Daoy (cell line): ENCODE measurements around the gene PPOX. TPM values are rescaled to one million over a fixed set of nuclear protein-coding genes. Genes with fewer than 3 reads are reported as not detected.

Experiments used
- DNase-seq: peaks from one replicate; pipeline ENCODE4 v3.0.0-alpha.2; 2015; ENCODE audit warnings: low read depth
- total RNA-seq: library from RNA; depleted of rRNA; stranded (reverse); fragments of >200 nt; shearing (Covaris generic); gene quantifications from 2 replicates; pipeline ENCODE4 v1.2.3, GENCODE V29; 2014

Gene PPOX
- total RNA-seq, 1 experiment from 2014 or later, result 10.9 TPM

DNA sequence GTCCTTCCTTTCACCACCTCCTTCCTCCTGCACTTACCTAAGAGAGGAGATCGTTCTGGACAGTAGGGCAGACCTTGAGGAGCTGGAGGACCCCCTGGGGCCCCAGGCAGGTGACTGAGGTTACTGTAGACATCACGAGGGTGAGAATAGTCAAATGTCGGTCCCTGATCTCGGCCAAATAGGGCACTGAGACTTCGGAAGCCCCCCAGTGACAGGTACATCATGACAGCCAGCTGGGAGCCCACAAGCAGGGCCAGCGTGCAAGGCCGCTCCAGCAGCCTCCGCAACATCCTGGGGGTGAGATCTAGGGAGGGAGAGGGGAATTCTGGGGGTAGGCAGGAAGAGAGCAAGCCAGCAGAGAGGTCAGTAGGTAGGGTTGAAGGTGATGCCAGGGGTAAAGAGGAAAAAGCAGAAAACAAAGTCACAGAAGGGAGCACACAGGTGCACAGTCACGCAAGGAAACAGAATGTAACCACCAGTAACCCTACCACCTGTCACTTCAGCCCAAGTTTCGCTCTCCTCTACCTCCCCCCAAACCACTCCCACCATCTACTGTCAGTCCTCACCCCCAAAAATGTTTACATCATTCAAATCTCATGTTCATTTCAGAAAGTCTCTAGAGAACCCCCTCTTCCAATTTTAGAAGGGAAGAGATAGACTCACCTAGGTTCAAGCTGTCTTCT lies 9.7 kb downstream of the PPOX start:
- no peak for DNase-seq

DNA sequence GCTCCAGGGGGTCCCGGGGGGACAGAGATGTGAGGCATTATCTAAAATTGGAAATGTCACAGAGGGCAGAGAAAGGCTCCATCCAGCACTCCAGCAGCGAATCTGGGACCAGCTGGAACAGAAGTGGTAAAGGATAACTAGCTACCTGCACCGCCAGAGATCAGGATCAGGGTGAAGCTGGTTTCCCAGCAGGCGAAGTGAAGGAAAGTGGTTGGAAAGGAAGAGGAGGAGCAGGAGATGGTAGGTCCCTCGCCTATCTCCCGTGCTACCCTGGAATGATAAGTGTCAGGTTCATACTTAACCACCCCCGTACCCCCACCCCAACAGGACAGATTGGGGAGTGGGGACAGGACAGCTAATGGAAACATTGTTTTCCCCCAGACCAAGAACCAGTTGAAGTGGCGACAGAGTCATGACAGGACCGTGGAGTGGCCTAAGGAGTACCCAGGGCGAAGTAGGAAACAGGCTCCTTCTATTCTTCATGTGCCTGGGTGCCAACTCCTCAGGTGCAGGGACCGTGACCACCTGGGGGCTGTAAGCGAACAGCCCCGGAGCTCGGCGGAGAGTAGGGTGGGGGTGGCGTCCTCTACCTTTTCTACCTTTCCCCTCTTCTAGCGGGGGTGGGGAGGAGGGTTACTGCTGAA lies 10.4 kb downstream of the PPOX start:
- DNase-seq, result no peak

DNA sequence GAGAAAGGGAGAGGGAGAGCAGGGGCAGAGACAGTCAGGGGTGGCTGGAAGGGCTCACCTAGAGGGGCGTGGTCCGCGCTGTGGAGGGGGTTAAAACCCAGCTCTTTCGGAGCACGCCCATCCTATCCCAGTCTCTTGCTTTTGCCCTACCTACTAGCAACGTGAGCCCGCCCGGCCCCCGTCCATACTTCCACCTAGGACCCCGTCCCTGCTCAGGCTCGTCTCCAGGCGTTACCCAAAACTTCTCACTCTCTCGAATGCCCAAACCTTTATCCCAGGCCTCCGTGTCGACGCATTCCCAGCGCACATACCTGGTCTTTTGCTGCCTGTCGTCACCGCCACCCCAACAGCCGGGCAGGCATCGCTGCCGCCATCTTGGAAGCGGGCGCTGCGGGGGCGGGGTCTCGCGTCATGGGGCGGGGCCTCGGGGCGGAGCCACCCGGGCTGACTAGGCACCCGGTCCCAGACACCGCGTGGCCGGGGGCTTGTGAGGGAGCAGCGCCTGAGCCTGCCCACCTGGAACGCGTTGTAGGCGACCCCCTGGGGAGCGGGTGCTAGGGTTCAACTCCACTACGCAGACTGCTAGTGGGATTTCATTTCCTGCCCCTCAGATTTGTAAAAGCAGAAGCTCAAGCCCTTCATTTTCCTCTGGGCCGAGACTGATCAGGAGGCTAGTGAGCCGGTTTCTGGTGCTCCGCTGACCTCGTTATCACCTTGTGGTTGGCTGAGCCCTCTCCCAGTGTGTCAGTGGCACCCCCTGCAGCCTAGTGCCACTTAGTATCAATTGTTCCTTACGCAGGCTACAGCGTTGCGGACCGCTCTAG lies 11.1 kb downstream of the PPOX start, which contains the start of gene B4GALT3:
TSS of gene B4GALT3 (minus strand) at position 396 of the 824 bp plus-strand sequence. CDS start 1,447 bp downstream, outside the sequence.
- DNase-seq, result peak; percentile 90

DNA sequence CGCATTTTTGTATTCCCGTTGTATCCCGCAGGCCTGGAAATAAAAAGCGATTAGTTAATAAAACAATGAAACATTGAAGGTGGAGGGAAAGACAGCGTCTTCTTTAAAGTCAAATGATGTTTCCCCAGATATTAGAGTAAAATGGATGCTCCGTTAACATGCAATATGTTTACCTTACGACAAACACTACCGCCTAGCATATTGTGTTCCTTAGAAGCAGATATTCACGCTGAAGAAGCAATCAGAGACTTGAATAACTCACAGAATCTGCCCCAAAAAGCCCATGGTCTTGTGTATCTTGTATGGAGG lies 11.7 kb downstream of the PPOX start:
- DNase-seq, result no peak

DNA sequence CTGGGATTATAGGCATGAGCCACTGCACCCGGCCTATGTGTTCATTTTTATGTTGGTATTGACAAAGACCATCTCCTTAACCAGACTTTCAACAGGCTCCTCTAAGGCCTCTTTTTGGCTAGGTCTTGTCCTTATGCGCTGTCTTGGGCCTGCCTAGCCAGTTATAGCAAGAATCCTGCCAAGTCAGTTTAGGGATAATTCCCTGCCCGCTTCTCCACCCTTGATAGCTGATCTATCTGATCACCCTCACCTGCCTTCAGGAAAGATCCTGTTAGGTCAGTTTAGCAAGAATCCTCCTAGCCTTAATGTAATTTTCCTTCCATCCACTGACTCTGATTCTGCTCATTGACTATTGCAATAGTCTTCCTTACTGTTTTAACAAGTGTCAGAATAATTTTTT lies 13.5 kb downstream of the PPOX start:
- DNase-seq, result no peak

DNA sequence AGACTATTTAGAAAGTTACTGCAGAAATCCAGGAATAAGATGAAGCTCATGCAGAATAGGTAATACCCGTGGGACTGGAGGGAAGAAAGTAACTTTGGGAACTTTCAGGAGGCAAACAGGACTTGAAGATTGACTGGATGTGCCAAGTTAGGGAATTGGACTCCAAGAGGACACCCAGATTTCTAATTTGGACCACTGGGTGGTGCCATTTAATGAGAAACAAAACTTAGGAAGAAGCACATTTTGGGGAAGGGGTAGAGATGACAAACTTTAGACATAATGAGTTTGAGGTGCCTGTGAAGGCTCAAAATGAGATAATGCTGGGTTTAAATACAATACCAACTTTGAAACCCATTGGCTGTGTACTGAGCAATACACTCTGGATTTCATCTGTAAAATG lies 14.4 kb downstream of the PPOX start:
- no peak for DNase-seq

DNA sequence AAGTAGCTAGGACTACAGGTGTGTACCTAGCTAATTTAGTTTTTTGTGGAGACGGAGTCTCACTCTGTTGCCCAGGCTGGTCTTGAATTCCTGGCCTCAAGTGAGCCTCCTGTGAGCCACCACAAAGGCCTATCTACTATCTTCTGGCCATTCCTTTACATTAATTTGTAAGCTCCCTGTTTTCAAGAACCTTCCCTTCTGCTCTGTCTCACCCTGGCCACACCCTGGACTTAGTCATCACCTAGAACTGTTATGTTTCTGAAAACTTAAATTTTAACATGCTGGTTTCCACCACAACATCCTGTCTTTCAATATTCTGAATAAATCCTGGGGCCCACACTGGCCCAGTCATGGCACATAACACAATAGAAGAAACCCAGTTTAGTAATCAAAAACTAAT lies 16.0 kb downstream of the PPOX start:
- DNase-seq, result peak; percentile 70

DNA sequence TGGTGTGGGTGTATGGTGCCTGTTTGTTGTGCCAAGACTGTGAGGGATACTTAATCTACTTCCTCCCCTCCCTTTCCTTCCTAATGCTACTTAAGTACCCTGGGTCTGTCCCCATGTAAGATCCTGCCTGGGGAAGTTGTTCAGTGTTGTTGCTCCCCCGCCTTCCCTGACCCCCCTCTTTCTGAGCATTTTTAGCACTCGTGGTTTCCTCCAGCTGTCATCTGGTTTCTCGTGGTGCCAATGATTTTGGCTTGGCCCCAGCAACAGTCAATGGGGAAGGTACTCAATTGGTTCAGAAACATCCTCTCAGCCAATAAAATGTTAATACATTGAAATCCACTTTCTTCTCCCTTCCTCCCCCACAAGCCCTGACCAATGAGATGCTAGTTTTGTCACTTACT lies 19.1 kb downstream of the PPOX start:
- no peak for DNase-seq

DNA sequence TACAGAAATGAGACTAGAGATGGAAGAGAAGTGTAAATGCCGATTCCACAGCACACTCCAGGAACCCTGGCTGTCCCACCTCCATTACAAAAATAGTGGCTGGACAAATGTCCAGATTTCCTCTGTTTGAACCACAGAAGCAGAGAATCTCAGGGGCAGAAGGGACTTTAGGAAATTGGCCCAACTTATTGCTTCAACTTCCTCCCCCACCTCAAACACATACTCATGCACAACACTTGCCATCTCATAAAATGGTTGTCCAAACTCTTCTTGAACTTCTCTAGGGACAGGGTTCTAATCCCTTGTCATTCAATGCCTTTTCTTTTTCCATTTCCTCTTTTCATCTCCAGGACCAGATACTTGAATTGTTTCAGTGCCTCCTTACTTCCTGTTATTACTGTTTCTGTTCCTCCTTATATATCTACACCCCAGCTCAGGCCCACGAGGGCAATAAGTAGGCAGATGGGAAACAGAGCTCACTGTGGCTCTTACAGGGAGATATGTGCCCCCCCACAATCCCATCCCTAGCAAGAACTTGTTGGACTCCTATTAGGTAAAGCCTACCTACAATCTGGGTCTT lies 19.6 kb downstream of the PPOX start:
- DNase-seq, result no peak

DNA sequence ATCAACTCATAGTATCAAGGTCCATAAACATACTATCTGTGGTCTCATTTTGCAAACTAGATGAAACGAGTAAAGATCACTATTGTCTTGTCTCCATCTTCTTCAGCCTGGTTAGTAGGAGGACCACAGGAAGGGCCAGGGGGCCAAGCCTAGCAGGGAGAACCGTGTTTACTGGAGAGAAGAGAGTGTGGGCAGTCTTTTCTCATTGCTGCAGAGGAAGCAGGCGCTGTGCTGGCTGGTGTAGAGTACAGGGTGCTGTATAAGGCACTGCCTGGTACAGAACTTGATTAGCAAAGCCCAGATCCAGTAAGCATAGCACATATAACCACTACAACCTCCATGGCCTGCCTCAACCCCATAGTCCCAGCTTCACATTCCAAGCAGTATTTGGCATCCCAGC lies 21.1 kb downstream of the PPOX start:
- no peak for DNase-seq

DNA sequence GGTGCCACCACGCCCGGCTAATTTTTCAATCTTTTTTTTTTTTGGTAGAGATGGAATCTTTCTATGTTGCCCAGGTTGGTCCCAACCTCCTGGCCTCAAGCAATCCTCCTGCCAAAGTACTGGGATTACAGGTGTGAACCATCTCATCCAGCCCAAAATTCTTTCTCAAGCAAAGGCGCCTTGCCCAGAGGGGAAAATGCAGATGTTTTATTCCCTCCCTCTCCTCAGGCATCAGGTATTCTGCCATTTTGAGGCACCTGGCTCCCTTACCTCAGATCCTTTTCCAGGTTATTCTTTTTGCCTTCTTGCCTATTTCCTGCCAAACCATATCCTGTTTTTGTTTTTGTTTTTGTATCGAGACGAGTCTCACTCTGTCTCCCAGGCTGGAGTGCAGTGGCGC lies 22.2 kb downstream of the PPOX start:
- DNase-seq, result no peak

DNA sequence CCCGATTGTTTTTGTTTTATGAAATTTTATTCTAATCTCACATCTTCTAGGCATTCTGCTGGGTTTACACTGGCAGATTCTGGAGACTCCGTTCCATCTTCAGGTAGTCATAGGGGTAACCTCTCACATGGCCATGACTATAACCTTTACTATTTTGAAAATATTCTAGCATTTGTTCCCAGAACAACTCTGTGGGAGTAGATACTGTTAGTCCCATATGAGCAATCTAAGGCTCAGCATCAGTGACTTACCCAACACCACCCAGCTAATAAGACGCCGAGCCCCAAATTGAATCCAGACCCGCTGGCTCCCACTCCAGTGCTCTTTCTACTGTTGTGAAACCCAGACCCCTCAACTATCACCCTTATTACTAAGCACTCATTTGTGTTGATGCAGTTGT lies 22.8 kb downstream of the PPOX start:
- no peak for DNase-seq

DNA sequence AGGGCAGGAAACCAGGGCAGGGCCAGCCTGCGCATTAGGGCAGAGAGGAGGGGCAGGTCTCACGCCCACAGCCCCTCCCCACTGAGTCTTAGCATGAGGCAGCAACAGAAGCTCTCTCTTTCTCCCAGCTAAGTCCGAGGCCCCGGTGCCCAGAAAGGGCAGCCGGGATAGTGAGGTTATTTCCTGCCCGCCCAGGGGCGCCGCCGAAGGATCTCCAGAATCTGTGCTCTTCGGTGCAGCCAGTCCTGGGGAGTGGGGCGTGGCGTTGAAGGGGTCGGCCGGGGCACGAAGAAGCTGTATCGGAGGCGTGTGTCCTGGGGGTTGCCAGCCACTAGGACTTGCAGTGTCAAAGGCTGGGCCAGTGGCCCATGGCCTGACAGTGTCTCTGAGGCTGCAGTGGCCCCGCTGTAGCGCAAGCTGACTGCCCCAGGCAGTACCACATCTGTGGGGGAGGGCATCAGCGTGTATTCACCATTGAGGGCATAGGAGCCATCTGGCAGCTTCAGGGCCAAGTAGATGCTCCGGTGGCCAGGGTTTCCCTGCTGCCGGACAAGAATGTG lies 24.8 kb downstream of the PPOX start:
- no peak for DNase-seq

DNA sequence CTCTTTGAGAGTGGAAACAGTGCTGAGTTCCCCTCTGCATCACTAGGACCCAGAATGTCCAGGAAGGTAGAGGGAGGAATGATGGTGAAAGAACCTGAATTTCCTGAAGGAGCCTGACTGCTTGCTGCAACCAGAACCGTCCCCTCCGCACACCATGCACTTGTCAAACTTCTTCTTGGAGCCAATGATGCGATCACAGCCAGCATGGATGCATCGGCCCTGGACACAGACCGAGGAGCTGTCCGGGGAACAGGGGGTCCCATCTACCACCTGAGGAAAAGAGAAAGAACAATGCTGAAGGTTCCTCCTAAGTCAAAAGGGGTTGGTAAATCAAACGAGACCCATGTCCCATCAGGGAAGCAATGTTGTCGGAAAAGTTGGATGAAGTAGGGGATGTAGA lies 25.7 kb downstream of the PPOX start:
- DNase-seq, result no peak

DNA sequence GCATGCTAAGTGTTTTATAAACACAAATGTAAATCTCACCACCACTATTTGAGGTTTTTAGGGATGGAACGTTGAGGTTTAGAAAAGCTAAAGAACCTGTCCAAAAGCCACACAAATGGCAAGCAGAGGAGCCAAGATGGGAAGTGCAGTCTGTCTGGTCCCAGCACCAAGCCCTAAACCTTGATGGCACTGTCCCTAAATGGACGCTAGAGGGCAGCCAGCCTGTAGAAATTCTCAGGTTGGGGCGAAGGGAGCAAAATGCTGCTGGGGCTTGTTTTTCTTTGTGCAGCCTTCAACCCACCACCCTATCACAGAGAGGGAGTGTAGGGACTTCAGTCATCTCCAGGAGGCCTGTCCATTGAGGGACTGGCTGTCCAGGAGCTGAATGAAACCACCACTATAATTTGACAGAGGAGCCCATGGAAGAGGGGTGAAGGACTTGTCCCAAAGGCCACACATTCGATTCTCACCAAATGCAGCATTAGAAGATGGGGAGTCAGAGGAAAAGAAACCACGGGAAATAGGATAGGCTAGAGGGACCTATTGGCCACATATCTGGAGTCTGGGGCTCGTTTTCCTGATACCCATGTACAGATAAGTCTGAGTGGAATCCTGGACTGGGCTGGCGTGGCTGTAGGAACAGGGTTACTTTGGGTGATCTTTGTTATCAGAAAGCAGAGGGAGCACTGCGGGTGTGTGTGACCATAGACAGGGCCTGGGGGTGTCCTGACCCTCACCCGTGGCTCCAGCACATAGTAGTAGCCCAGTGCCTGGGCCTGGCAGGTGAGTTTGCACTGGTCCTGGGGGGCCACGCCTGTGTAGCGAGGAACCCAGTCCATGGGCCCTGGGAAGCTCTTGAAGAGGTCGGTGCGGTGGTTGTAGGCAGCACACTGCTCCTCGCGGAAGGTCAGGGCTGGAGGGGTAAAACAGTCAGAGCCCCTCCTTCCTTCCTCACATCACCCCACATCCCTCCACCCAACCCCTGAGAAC lies 26.5 kb downstream of the PPOX start:
- peak; percentile 71 for DNase-seq

DNA sequence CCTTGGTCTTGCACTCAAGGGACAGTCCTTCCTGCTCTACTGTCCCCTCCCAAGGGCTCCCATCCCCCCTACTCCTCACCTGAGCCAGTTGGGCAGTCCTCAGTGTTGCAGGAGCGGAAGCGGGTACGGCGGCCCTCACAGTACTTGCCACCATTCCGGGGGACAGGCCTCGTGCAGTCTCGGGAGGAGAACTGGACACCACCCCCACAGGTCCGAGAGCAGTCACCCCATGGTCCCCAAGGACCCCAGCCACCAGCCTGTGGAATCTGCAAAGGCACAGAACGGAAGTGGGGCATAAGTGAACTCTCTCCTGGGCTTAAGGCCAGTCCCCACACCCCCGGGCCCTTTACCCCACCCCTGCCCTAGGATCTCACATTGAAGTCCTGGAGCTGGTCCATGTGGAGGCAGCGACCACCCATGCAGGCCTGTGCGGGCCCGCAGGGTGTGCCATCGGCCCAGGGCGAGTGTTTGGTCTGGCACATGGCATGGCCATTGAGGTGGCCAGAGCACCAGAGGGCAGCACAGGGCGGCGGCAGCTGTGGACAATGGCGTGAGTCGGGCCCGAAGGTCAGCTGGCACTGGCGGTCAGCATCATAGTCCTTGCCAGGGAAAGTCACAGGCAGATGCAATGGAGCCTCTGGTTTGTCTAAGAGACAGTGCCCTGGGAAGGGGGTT lies 27.5 kb downstream of the PPOX start:
- no peak for DNase-seq

DNA sequence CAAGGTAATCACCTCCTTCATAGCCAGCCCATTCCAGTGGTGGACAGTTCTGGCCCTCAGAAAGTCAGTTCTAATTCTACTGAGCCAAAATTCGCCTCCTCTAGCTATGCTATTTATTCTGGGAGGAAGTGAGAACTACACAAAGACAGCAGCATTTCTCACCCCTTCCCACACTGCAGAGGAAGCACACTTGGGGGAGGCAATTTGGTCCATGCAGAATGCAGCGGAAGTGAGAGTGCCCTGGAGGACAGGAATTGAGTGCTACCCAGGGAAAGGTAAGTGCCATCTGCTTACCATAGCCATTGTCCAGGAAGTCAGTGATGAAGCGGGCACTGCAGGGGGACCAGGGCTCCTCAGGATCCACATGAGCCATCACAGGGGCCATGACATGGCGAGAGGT lies 28.9 kb downstream of the PPOX start:
- no peak for DNase-seq

DNA sequence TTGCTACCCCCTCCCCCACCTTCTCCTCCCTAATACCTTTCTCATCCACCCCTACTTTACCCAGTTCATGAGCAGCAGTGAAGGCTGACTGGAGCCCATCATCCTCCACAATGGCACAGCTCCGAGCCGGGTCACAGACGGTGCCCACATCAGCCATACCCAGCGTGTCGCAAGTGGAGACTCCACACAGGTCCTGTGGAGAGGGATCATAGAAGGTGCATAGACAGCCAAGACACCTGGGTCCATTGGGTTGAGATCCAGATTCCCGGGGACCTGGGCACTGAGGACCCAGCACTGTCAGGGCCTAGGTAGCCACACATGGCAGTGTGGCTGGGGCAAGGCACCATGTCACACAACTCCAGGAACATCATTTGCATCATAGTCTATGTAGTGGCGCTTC lies 29.9 kb downstream of the PPOX start:
- DNase-seq, result no peak

DNA sequence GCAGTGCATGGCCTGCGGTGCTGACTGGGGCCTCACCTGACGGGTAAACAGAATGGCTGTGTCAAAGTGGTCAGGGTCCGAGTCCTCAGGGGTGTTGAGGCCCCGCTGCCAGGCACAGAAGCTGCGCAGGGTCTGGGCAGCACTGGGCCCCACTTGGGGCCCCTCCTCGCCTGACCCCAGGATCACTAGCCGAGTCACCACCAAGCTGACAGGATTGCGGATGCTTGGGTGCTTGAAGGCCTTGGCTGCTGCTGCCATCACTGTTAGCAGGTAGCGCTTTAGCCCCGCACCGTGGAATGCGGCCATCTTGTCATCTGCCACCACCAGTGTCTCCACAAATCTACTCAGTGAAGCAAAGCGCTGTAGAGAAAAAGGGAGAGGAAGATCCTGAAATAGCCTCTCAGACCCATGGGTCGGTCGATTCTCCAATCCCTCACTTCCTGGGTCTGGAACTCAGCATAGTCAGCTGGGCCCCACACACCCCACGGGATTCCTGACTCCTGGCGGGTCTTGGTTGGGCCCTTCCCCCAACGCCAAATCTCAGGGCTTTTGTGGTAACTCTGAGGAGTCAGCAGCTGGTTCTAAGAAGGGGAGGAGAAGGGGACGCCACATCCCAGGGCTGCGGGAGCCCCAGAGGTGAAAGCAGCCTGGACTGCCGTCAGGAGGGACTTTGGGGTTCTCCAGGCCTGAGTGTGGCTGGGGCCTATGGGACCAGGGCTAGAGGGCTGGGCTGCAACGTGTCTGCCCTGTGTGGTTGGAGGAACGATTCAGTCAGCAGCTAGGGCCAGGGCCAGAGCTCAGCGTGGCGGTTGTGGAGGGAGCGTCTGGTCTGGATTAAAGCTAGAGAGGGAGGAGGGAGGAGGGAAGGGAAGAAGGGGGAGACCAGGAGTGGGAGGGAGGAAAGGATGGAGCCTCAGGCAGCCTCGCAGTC lies 30.6 kb downstream of the PPOX start:
- no peak for DNase-seq
